NB4 (cell line): ENCODE data around the gene TBX6.

ENCODE experiments used
- POLR2A ChIP-seq: IDR thresholded peaks from 2 replicates; pipeline ENCODE4 v1.6.1; 2011; ENCODE audit warnings: mild to moderate bottlenecking; ENCODE audit not compliant: insufficient read length; ENCODE audit errors: extremely low read depth
- TF ChIP-seq, protein P1 (sequence below): IDR thresholded peaks from one replicate; pipeline ENCODE4 v1.5.1; 2012; ENCODE audit warnings: low read depth, low read length
- TF ChIP-seq, protein P2 (sequence below): IDR thresholded peaks from 2 replicates; pipeline ENCODE4 v1.6.1; 2011; ENCODE audit warnings: low read depth, low read length

DNA sequence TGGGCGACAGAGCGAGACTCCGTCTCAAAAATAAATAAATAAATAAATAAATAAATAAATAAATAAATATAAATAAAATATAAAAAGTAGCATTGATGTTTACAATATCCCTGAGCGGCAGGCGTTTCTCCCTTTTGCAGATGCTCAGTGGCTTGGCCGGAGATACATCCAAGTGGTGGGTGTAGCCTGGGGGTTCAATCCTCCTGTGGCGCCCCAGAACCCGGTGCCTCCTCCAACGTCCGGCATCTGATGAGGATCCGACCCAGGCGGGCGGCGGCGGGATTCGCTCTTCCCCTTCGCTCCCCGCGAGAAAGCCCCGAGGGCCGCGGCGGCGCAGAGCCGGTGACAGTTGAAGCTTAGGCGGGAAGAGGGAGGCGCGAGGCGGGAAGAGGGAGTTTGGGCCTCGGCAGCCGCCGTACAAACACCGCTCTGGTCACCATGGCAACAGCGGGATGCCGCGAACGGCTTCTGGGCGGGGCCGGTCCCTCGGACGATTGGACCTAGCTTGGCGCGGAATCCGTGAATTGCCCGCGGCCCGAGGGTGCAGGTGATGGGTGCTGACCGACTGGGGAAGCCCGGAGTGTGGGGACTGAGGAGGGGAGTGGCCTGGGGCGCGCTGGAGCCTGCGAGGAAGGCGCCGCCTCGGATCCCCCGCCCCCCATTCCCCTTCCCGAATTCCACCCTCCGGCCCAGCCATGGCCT, 38.9 kb downstream of the TBX6 start:
- peak; percentile 47 for TF ChIP-seq POLR2A
- TF ChIP-seq, protein P1, sequence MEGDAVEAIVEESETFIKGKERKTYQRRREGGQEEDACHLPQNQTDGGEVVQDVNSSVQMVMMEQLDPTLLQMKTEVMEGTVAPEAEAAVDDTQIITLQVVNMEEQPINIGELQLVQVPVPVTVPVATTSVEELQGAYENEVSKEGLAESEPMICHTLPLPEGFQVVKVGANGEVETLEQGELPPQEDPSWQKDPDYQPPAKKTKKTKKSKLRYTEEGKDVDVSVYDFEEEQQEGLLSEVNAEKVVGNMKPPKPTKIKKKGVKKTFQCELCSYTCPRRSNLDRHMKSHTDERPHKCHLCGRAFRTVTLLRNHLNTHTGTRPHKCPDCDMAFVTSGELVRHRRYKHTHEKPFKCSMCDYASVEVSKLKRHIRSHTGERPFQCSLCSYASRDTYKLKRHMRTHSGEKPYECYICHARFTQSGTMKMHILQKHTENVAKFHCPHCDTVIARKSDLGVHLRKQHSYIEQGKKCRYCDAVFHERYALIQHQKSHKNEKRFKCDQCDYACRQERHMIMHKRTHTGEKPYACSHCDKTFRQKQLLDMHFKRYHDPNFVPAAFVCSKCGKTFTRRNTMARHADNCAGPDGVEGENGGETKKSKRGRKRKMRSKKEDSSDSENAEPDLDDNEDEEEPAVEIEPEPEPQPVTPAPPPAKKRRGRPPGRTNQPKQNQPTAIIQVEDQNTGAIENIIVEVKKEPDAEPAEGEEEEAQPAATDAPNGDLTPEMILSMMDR: no peak
- TF ChIP-seq, protein P2, sequence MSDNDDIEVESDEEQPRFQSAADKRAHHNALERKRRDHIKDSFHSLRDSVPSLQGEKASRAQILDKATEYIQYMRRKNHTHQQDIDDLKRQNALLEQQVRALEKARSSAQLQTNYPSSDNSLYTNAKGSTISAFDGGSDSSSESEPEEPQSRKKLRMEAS: peak; percentile 89
